IMR-90 (cell line): Measurements from ENCODE around the gene KMT2E.

Experiments used
- CEBPB ChIP-seq: IDR thresholded peaks from 2 replicates; pipeline ENCODE4 v1.6.1; 2012; ENCODE audit warnings: low read depth, low read length, improper control_type of control experiment
- FOS ChIP-seq: fragments of 150-350 bp; IDR thresholded peaks from 2 replicates; pipeline ENCODE4 v1.6.1; 2016; ENCODE audit warnings: low read depth, low read length
- MXI1 ChIP-seq: IDR thresholded peaks from 2 replicates; pipeline ENCODE4 v1.6.1; 2012; ENCODE audit warnings: low read depth, mild to moderate bottlenecking, low read length, moderate library complexity, borderline replicate concordance
- NFE2L2 ChIP-seq: fragments of 150-350 bp; IDR thresholded peaks from 2 replicates; pipeline ENCODE4 v1.6.1; 2016; ENCODE audit warnings: low read depth, mild to moderate bottlenecking, low read length
- POLR2A ChIP-seq: IDR thresholded peaks from 2 replicates; pipeline ENCODE4 v1.6.1; 2012; ENCODE audit warnings: mild to moderate bottlenecking, low read depth, low read length
- RAD21 ChIP-seq: IDR thresholded peaks from 2 replicates; pipeline ENCODE4 v1.6.1; 2012; ENCODE audit warnings: low read length, improper control_type of control experiment
- RCOR1 ChIP-seq: IDR thresholded peaks from 2 replicates; pipeline ENCODE4 v1.6.1; 2012; ENCODE audit warnings: mild to moderate bottlenecking, low read length, improper control_type of control experiment; ENCODE audit not compliant: insufficient replicate concordance
- RFX5 ChIP-seq: IDR thresholded peaks from 2 replicates; pipeline ENCODE4 v1.8.0; 2012; ENCODE audit warnings: low read depth, mild to moderate bottlenecking, low read length, moderate library complexity
- TF ChIP-seq, protein P1 (sequence below): conservative IDR thresholded peaks from 2 replicates; pipeline ENCODE4 v1.5.1; 2012; ENCODE audit warnings: mild to moderate bottlenecking, low read depth, low read length, improper control_type of control experiment
- TF ChIP-seq, protein P2 (sequence below): fragments of 150-350 bp; IDR thresholded peaks from 2 replicates; pipeline ENCODE4 v1.6.1; 2017; ENCODE audit warnings: mild to moderate bottlenecking, antibody characterized with exemption, low read length, low read depth

GRCh38 chr7:104969183-104969582, 44.8 kb upstream of the KMT2E start:
- TF ChIP-seq, protein P1, sequence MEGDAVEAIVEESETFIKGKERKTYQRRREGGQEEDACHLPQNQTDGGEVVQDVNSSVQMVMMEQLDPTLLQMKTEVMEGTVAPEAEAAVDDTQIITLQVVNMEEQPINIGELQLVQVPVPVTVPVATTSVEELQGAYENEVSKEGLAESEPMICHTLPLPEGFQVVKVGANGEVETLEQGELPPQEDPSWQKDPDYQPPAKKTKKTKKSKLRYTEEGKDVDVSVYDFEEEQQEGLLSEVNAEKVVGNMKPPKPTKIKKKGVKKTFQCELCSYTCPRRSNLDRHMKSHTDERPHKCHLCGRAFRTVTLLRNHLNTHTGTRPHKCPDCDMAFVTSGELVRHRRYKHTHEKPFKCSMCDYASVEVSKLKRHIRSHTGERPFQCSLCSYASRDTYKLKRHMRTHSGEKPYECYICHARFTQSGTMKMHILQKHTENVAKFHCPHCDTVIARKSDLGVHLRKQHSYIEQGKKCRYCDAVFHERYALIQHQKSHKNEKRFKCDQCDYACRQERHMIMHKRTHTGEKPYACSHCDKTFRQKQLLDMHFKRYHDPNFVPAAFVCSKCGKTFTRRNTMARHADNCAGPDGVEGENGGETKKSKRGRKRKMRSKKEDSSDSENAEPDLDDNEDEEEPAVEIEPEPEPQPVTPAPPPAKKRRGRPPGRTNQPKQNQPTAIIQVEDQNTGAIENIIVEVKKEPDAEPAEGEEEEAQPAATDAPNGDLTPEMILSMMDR = no peak
- no peak for TF ChIP-seq POLR2A
- no peak for TF ChIP-seq NFE2L2
- TF ChIP-seq RAD21 = no peak
- TF ChIP-seq FOS = no peak
- no peak for TF ChIP-seq RFX5
- TF ChIP-seq, protein P2, sequence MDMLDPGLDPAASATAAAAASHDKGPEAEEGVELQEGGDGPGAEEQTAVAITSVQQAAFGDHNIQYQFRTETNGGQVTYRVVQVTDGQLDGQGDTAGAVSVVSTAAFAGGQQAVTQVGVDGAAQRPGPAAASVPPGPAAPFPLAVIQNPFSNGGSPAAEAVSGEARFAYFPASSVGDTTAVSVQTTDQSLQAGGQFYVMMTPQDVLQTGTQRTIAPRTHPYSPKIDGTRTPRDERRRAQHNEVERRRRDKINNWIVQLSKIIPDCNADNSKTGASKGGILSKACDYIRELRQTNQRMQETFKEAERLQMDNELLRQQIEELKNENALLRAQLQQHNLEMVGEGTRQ = no peak
- TF ChIP-seq MXI1 = no peak
- TF ChIP-seq RCOR1 = no peak
- no peak for TF ChIP-seq CEBPB
